NAMALWA (cell line): Measurements from ENCODE around the gene HTR2A.
"Not testable (repeated sequence)": the region's sequence is repeated elsewhere in the genome, so short reads cannot be mapped to it uniquely, and the experiment has no call there.

Experiments used
- DNase-seq: peaks from one replicate; pipeline ENCODE4 v3.0.0-alpha.2; 2015; ENCODE audit warnings: low spot score

The HTR2A gene

DNA sequence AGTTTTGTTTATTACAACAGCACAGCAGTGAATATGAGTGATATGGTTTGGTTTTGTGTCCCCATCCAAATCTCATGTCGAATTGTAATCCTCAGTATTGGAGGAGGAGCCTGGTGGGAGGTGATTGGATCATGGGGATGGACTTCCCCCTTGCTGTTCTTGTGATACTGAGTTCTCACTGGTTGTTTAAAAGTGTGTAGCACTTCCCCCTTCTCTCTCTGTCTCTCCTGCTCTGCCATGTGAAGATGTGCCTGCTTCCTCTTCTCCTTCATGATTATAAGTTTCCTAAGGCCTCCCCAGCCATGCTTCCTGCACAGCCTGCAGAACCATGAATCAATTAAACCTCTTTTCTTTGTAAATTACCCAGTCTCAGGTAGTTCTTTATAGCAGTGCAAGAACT is 91.9 kb downstream of the HTR2A start:
- not testable (repeated sequence) for DNase-seq

DNA sequence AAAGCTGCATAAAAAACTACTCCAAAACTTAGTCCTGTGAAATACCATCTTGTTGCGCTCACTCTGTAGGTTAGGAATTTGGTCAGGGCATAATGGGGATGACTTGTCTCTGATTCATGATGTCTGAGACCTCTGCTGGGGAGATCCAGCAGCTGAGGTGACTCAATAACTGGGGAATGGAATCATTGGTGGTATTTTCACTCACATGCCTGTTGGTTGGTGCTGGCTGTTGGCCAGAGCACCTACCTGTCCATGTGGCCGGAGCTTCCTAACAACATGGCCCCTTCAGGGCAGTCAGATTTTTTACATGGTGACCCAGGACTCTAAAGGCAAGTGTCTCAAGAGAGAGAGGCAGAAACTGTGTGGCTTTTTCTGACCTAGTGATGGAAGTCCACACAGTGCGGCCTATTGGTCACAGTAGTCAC is 92.5 kb downstream of the HTR2A start:
- no peak for DNase-seq

- DNase-seq: no peak
Observed at GRCh38 chr13:46803586-46803985, 93.3 kb downstream of the HTR2A start.

DNA sequence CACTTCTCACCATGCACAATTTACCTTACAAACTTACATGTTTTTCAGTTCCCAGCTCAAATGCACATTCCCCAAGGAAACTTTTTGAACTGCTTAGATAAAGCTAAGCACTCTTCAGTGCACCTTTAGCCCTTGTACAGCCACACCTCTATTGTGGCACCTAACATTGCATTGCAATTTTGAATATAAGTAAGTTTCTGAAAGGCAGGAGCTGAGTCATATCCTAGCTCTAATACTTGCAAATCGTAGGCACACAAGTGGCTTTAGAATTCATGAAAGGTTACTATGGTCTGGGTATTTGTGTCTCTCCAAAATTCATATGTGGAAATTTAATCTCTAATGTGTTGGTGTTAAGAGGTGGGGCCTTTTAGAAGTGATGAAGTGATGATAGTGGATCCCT is 95.0 kb downstream of the HTR2A start:
- no peak for DNase-seq

DNA sequence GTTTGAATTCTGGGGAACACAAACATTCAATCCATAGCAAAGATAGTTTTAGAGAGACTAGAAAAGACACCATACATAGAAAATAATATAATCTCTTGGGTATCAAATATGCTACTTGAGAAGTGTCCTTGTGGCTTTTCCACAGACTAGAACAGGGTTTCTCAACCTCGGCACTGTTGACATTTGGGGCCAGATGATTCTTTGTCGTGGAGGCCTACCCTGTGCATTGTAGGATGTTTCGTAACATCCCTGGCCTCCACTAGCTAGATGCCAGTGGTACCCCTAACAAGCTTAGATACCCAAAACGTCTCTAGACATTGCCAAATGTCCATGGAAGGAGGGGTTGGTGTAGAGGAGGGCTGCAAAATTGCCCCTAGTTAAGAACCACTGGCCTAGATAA is 97.7 kb downstream of the HTR2A start:
- DNase-seq: no peak

- no peak for DNase-seq
Observed at GRCh38 chr13:46797501-46798237, 99.2 kb downstream of the HTR2A start.

DNA sequence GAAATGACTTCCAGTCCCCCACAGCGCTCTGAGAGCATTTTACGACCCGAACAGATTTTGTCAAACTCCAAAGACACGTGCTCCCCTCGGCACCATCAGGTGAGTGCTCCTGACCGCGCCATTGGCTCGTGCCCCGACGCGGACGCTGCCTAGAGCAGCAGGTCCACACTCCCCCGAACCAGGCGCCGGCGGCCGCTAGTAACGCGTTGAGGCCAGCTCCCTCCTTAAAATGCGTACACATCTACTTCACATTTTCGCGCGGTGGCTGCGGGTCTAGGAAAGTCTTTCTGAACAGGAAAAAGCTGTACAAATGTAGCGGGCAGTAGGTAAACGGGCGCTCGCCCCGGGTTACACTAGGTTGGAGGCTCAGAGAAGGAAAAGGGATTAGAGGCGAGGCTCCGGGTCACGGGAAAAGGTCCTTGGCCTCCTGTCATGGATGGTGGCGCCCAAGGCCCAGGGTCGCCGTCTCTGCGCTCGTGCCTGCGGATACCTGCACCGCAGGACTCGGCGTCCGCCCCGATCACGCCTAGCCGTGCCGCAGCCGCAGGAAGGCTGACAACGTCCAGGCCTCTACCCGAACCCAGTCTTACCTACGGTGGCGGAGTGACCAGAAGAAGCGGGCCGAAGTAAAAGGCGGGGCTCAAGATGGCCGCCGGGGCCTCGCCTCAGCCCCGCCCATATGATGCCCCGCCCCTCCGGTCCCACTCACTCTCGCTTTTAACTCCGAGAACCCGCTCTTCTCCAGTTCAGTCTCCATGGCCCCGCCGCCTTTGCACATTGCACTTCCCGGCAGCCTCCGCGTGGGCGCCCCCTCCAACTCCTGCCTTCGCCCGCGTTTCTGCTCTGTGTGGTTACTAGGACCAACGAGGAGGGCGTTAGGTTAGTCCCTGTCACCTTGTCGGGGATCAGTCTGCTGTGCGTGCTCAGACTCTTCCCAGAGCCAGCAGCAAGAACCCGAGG is 100.1 kb downstream of the HTR2A start, which contains the start of gene ESD:
Gene ESD (minus strand): TSS at position 647 of the 960 bp plus-strand sequence. CDS start 5,748 bp downstream, outside the sequence.
- peak; percentile 90 for DNase-seq

- no peak for DNase-seq
Observed at GRCh38 chr13:46796129-46796514, 100.7 kb downstream of the HTR2A start.

GRCh38 chr13:46795321-46795720 is 101.5 kb downstream of the HTR2A start:
- no peak for DNase-seq

DNA sequence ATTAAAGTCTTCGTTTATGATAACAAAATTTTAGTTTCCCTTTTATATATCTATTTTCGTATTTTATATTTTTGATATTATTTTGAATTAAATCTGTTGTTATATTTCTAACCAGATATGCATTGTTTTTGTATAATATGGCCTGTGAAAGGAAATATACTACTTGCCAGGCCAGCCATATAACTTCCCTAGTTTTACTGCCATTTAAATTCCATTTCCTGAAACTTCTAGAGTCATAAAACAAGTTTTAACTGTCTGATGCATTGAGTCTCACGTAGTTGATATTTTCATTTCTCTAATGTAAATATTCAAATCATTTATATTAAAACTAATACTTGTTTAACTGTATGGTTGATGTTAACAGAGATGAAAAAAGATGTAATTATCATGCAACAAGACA is 113.3 kb downstream of the HTR2A start:
- DNase-seq: no peak

- no peak for DNase-seq
Observed at GRCh38 chr13:46782691-46783090, 114.2 kb downstream of the HTR2A start.

DNA sequence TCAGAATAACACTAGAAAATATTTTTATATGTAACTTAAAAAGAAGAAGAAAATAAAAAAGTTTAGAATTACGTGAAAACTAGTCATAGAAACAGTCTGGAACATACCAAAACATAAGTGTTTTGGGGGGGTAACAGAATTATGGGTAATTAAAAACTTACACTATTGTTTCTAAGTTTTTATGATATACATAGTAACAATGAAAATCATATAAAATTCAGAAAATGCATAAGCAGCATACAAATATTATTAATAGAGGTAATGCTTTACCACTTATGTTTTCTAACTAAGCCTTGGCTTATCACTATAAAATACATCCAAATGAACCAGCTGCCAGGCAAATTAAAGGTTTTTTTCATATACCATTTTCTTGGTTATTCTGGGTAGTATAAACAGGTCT is 114.8 kb downstream of the HTR2A start:
- DNase-seq: no peak
